Liver (tissue), 3 donors: Measurements from ENCODE around the gene RUSC2.
"Not testable (repeated sequence)": the region's sequence is repeated elsewhere in the genome, so short reads cannot be mapped to it uniquely, and the experiment has no call there.

Experiments used
- CTCF ChIP-seq: fragments of 150-350 bp; IDR thresholded peaks from 2 replicates; pipeline ENCODE4 v1.5.1; 2017; ENCODE audit warnings: improper control_type of control experiment, low read depth, low read length; ENCODE audit not compliant: missing input control
- EGR1 ChIP-seq, 2 donors: IDR thresholded peaks; 2 replicates each; pipeline ENCODE4 v1.6.1; 2016 to 2018; ENCODE audit warnings: antibody characterized with exemption in 2 of 2, low read depth in 2 of 2
- FOXA1 ChIP-seq: IDR thresholded peaks from 2 replicates; pipeline ENCODE4 v1.6.1; 2016; ENCODE audit warnings: antibody characterized with exemption
- FOXA2 ChIP-seq: IDR thresholded peaks from 2 replicates; pipeline ENCODE4 v1.6.1; 2016; ENCODE audit warnings: antibody characterized with exemption
- HNF4A ChIP-seq, 2 donors: conservative IDR thresholded peaks; 2 replicates each; pipeline ENCODE4 v1.6.1; 2016; ENCODE audit warnings: antibody characterized with exemption in 2 of 2, mild to moderate bottlenecking in 2 of 2
- HNF4G ChIP-seq: IDR thresholded peaks from 2 replicates; pipeline ENCODE4 v1.6.1; 2016; ENCODE audit warnings: antibody characterized with exemption
- MAX ChIP-seq: IDR thresholded peaks from 2 replicates; pipeline ENCODE4 v1.6.1; 2016; ENCODE audit warnings: antibody characterized with exemption
- RAD21 ChIP-seq, 2 donors: IDR thresholded peaks; 2 replicates each; pipeline ENCODE4 v1.6.1; 2016; ENCODE audit warnings: antibody characterized with exemption in 2 of 2, mild to moderate bottlenecking in 2 of 2
- REST ChIP-seq: IDR thresholded peaks from 2 replicates; pipeline ENCODE4 v1.6.1; 2016; ENCODE audit warnings: antibody characterized with exemption, mild to moderate bottlenecking
- RXRA ChIP-seq, 2 donors: IDR thresholded peaks; 2 replicates each; pipeline ENCODE4 v1.6.1; 2017 to 2018; ENCODE audit warnings: antibody characterized with exemption in 2 of 2, mild to moderate bottlenecking in 1 of 2
- SP1 ChIP-seq: IDR thresholded peaks from 2 replicates; pipeline ENCODE4 v1.6.1; 2018; ENCODE audit warnings: antibody characterized with exemption, mild to moderate bottlenecking
- TAF1 ChIP-seq: conservative IDR thresholded peaks from 2 replicates; pipeline ENCODE4 v1.6.1; 2016; ENCODE audit warnings: antibody characterized with exemption, mild to moderate bottlenecking
- YY1 ChIP-seq: IDR thresholded peaks from 2 replicates; pipeline ENCODE4 v1.6.1; 2016; ENCODE audit warnings: antibody characterized with exemption, mild to moderate bottlenecking
- donor health status: healthy.
- donor health status: healthy.

GRCh38 chr9:35498245-35498644 is 8.3 kb downstream of the RUSC2 start:
- TF ChIP-seq SP1; CTCF; RXRA (IDR thresholded peaks at IDR 0.05); REST; EGR1 (IDR thresholded peaks at IDR 0.05; ENCODE audit: low read depth in 2 of 2); FOXA1; HNF4A (conservative IDR thresholded peaks at IDR 0.05); MAX; HNF4G; YY1; TAF1; FOXA2; RAD21 (IDR thresholded peaks at IDR 0.05): not testable (repeated sequence)
